Stimulated activated naive CD8-positive, alpha-beta T cell treated with anti-CD3 and anti-CD28 coated beads, Interleukin-15, Interleukin-2, amounts not matched to agents 100 ng/mL and 50 ng/mL, for 24 hours (primary cell): ENCODE measurements around the gene FOXL1.

Source experiments
- H3K27ac Mint-ChIP-seq: one replicate; pipeline ENCODE4 v1.8.0; 2021; ENCODE audit warnings: mild to moderate bottlenecking, mixed read lengths
- H3K27me3 Mint-ChIP-seq: one replicate; pipeline ENCODE4 v1.8.0; 2021; ENCODE audit warnings: mixed read lengths
- H3K36me3 Mint-ChIP-seq: one replicate; pipeline ENCODE4 v1.8.0; 2021; ENCODE audit warnings: low read depth, mixed read lengths
- H3K4me1 Mint-ChIP-seq: one replicate; pipeline ENCODE4 v1.8.0; 2021; ENCODE audit warnings: low read depth, mixed read lengths
- H3K4me3 Mint-ChIP-seq: one replicate; pipeline ENCODE4 v1.8.0; 2021; ENCODE audit warnings: mild to moderate bottlenecking, mixed read lengths
- H3K9me3 Mint-ChIP-seq: one replicate; pipeline ENCODE4 v1.8.0; 2021; ENCODE audit warnings: mixed read lengths

The FOXL1 gene

GRCh38 chr16:86611941-86612340, 33.6 kb downstream of the FOXL1 start:
- no peaks in the 10 kb centered on the region for H3K4me1 Mint-ChIP-seq
- H3K27me3 Mint-ChIP-seq = peaks cover 14% of the 10 kb centered on the region
- H3K4me3 Mint-ChIP-seq = no peak overlapping the region
- H3K27ac Mint-ChIP-seq = no peak overlapping the region
- H3K36me3 Mint-ChIP-seq = no peaks in the 10 kb centered on the region
- no peaks in the 10 kb centered on the region for H3K9me3 Mint-ChIP-seq

- H3K4me1 Mint-ChIP-seq = no peaks in the 10 kb centered on the region
- no peaks in the 10 kb centered on the region for H3K9me3 Mint-ChIP-seq
- no peak overlapping the region for H3K4me3 Mint-ChIP-seq
- H3K27me3 Mint-ChIP-seq = peaks cover 11% of the 10 kb centered on the region
- no peak overlapping the region for H3K27ac Mint-ChIP-seq
- H3K36me3 Mint-ChIP-seq = no peaks in the 10 kb centered on the region
These were observed 36.4 kb downstream of the FOXL1 start for GRCh38 chr16:86614699-86615098.

GRCh38 chr16:86616906-86617305, 38.6 kb downstream of the FOXL1 start:
- Mint-ChIP-seq H3K27me3 (peaks cover 3% of the 10 kb centered on the region), H3K9me3 (no peaks in the 10 kb centered on the region)

DNA sequence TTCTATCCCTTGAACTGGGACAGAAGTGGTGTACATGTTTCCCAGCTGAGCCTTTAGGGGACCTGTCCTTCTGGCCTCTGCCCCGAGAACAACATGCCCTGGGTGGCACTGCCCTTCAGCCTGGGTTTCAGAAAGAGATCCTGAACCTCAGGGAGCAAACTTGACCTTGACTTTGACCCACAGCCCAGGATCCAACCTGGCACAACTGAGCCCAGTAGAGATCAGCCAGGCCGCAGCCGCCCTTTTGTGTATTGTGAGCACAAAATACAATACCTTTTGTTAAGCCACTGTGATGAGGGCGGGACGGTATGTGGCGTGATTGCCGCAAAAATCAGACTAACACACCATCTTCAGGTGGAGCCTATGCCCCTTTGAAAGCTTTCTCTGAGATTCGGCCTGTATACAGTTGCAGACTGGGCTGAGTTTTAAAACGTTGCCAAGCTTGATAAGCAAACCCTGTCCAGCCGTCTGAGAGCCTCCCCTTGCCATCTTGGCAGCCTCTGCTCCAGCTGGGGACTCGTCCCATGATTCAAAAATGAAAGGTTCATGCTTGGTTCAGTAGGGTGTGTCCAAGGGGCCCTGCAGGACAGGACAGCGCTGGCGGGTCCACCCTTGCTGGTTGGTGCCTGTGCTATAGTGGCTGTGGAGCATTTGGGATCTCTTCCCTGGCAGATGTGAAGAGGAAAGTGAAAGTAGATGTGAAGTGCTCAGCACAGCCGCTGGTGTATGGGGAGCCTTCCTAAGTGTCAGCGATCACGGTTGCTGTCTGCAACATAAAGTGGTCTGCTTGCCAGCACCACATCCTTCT, 40.3 kb downstream of the FOXL1 start:
- Mint-ChIP-seq H3K27ac (no peak overlapping the region), H3K4me3 (no peak overlapping the region), H3K9me3 (no peaks in the 10 kb centered on the region), H3K4me1 (no peaks in the 10 kb centered on the region), H3K27me3 (no peaks in the 10 kb centered on the region), H3K36me3 (no peaks in the 10 kb centered on the region)

More at GRCh38 chr16:86616906-86617305, 38.6 kb downstream of the FOXL1 start:
- H3K4me1 Mint-ChIP-seq = no peaks in the 10 kb centered on the region
- no peak overlapping the region for H3K27ac Mint-ChIP-seq
- H3K4me3 Mint-ChIP-seq = no peak overlapping the region
- H3K36me3 Mint-ChIP-seq = no peaks in the 10 kb centered on the region

- Mint-ChIP-seq H3K4me3 (no peak overlapping the region), H3K36me3 (no peaks in the 10 kb centered on the region), H3K27ac (no peak overlapping the region), H3K4me1 (no peaks in the 10 kb centered on the region), H3K9me3 (no peaks in the 10 kb centered on the region), H3K27me3 (no peaks in the 10 kb centered on the region)
These were observed 41.0 kb downstream of the FOXL1 start for GRCh38 chr16:86619239-86619794.

DNA sequence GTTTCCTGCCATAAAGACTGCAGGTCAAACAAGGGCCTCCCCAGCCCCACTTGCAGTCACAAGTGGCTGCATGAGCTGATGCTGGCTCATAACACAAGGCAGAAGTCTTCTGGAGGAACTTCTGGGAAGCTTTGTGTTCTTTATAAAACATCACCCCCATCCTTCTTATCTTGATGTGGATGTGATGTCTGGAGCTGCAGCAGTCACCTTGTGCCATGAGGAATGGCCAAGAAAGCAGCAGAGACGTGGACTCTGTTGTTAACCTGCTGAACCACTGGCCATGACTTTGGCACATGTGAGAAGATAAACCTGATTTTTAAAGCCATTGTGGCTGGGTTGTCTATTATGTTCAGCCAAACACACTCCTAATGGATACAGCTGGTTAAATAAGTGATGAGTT, 41.8 kb downstream of the FOXL1 start:
- Mint-ChIP-seq H3K4me3 (no peak overlapping the region), H3K27ac (no peak overlapping the region), H3K36me3 (no peaks in the 10 kb centered on the region), H3K27me3 (no peaks in the 10 kb centered on the region), H3K4me1 (no peaks in the 10 kb centered on the region), H3K9me3 (no peaks in the 10 kb centered on the region)

- H3K4me1 Mint-ChIP-seq = no peaks in the 10 kb centered on the region
- H3K36me3 Mint-ChIP-seq = no peaks in the 10 kb centered on the region
- no peak overlapping the region for H3K4me3 Mint-ChIP-seq
These were observed 43.6 kb downstream of the FOXL1 start for GRCh38 chr16:86621966-86622365.

GRCh38 chr16:86622700-86623615, 44.6 kb downstream of the FOXL1 start:
- Mint-ChIP-seq H3K9me3 (no peaks in the 10 kb centered on the region), H3K27me3 (no peaks in the 10 kb centered on the region), H3K4me1 (no peaks in the 10 kb centered on the region), H3K27ac (no peak overlapping the region), H3K4me3 (no peak overlapping the region), H3K36me3 (no peaks in the 10 kb centered on the region)

More at GRCh38 chr16:86621966-86622365, 43.6 kb downstream of the FOXL1 start:
- no peaks in the 10 kb centered on the region for H3K9me3 Mint-ChIP-seq
- H3K27me3 Mint-ChIP-seq = no peaks in the 10 kb centered on the region
- H3K27ac Mint-ChIP-seq = no peak overlapping the region

GRCh38 chr16:86625029-86625428, 46.7 kb downstream of the FOXL1 start:
- Mint-ChIP-seq H3K27me3 (no peaks in the 10 kb centered on the region), H3K36me3 (no peaks in the 10 kb centered on the region), H3K27ac (no peak overlapping the region), H3K4me1 (no peaks in the 10 kb centered on the region), H3K9me3 (no peaks in the 10 kb centered on the region), H3K4me3 (no peak overlapping the region)

DNA sequence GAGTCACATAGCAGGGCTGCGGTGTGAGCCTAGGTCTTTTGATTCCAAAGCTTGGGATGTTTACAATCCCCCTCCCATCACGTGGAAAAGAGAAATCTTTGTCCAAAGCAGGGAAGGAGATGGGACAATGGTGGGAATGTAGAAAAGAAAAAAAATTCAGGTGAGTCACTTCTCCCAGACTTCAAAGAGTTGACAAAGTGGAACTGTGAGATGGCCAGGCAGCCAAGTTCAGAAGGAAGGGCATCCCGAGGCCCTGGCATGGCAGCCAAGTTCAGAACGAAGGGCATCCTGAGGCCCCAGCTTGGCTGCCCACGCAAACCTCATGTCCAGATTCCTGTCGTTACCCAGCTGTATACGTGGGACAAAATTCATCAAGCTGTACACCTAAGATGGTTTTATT, 47.5 kb downstream of the FOXL1 start:
- Mint-ChIP-seq H3K4me1 (no peaks in the 10 kb centered on the region), H3K4me3 (no peak overlapping the region), H3K27ac (no peak overlapping the region), H3K36me3 (no peaks in the 10 kb centered on the region), H3K9me3 (no peaks in the 10 kb centered on the region), H3K27me3 (no peaks in the 10 kb centered on the region)

DNA sequence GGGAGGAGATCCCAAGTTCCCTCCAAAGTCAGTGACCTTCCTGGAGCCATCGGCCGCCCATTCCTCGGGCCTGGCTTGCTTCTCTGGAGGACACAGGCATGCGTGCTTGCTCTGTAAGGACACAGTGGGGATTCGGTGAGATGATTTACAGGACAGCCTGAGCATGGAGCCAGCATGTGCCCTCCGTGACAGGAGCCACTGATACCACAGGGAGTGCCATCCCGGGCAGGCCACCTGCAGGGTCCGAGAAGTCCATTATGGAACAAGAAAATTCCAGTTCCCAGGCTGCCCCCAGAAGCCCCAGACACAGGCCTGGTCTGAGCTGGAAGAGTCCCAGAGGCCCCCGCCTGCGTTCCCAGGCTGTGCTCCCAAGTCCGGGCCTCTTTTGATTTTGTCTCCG, 47.9 kb downstream of the FOXL1 start:
- Mint-ChIP-seq H3K36me3 (no peaks in the 10 kb centered on the region), H3K4me1 (no peaks in the 10 kb centered on the region), H3K27ac (no peak overlapping the region), H3K27me3 (no peaks in the 10 kb centered on the region), H3K4me3 (no peak overlapping the region), H3K9me3 (no peaks in the 10 kb centered on the region)

DNA sequence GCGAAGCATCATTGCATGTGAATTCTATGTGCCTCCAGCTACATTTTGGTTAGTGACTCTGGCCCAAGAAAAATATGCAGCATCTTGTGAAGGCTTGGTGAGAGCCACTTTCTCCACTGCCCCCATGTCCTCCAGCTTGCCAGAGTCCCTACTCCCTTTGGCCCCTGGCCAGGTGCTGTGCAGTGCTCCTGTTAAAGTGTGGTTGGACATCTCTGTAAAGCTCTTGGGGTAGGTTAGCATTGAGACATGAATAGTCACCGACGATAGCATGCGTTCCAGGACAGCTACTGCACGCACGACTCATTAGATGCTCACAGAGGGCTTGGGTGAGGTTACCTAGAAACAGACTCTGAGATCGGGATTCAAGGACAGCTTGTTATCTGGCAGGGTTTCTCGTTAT, 48.6 kb downstream of the FOXL1 start:
- no peaks in the 10 kb centered on the region for H3K36me3 Mint-ChIP-seq
- H3K27me3 Mint-ChIP-seq = peaks cover 5% of the 10 kb centered on the region

DNA sequence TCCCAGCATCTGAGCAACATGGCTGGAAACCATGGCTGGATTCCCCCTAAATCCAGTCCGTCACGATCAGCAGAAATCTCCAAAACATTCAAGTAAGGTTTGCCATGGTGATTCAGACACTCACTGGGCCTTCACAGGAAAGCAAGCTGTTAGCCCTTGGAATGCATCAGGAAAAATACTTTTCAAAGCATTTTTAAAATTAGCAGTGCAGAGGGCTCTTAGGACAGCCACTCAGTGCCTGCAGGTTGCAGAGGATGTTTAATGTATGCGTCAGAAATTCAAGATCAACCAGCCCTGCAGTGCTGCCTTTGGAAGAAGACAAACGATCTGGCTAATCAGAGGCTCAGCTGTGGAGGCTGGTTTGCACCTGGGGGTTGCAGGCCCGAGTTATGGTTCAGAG, 50.3 kb downstream of the FOXL1 start:
- H3K9me3 Mint-ChIP-seq = no peaks in the 10 kb centered on the region
- H3K27ac Mint-ChIP-seq = no peak overlapping the region
- no peaks in the 10 kb centered on the region for H3K36me3 Mint-ChIP-seq
- H3K4me3 Mint-ChIP-seq = no peak overlapping the region
- H3K27me3 Mint-ChIP-seq = peaks cover 5% of the 10 kb centered on the region
- no peaks in the 10 kb centered on the region for H3K4me1 Mint-ChIP-seq

More for the DNA sequence above, 48.6 kb downstream of the FOXL1 start:
- H3K4me3 Mint-ChIP-seq = no peak overlapping the region
- H3K9me3 Mint-ChIP-seq = no peaks in the 10 kb centered on the region
- no peak overlapping the region for H3K27ac Mint-ChIP-seq
- no peaks in the 10 kb centered on the region for H3K4me1 Mint-ChIP-seq

- Mint-ChIP-seq H3K4me3 (no peak overlapping the region), H3K4me1 (no peaks in the 10 kb centered on the region), H3K27ac (no peak overlapping the region), H3K27me3 (peaks cover 14% of the 10 kb centered on the region), H3K9me3 (no peaks in the 10 kb centered on the region), H3K36me3 (no peaks in the 10 kb centered on the region)
These were observed 52.1 kb downstream of the FOXL1 start for GRCh38 chr16:86630471-86630870.

DNA sequence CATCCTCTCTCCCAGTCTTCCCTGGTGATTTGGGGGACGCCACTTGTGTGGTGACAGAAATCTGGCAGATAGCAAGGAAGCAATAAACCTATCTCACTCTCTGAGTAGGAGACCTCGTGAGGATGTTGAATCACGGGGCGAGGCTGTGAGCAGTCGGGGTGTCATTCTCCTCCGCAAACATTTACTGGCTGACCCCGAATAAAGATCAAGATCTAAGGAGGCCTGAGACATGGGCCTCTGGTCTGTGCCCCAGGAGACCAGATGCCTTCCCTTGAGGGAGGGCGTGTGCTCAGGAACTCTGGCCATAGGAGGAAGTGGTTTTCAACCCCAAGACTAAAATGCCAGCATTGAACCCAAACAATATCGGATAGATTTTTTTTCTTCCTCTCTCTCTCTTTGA, 53.1 kb downstream of the FOXL1 start:
- H3K27ac Mint-ChIP-seq = no peak overlapping the region
- H3K4me3 Mint-ChIP-seq = no peak overlapping the region
- peaks cover 21% of the 10 kb centered on the region for H3K27me3 Mint-ChIP-seq
- H3K9me3 Mint-ChIP-seq = no peaks in the 10 kb centered on the region
- no peaks in the 10 kb centered on the region for H3K36me3 Mint-ChIP-seq
- no peaks in the 10 kb centered on the region for H3K4me1 Mint-ChIP-seq
